Osteoblast (primary cell): ENCODE results near the gene EML4. TPM values are rescaled to one million over a fixed set of nuclear protein-coding genes. Genes with fewer than 3 reads are reported as not detected.

Source experiments
- DNase-seq: peaks from one replicate; pipeline ENCODE4 v3.0.0; 2011; ENCODE audit warnings: low spot score, mixed read lengths; ENCODE audit not compliant: insufficient read length; ENCODE audit errors: missing footprints
- H2AFZ ChIP-seq: 2 replicates; pipeline ENCODE4 v1.6.0; 2011; ENCODE audit warnings: mild to moderate bottlenecking, low read length
- H3K27ac ChIP-seq: 2 replicates; pipeline ENCODE4 v1.5.1; 2011; ENCODE audit warnings: mild to moderate bottlenecking, low read depth, low read length, moderate library complexity
- H3K27me3 ChIP-seq: 2 replicates; pipeline ENCODE4 v1.6.0; 2012; ENCODE audit warnings: mild to moderate bottlenecking, control low read depth, inconsistent platforms, low read length, moderate library complexity; ENCODE audit not compliant: insufficient read depth
- H3K36me3 ChIP-seq: 2 replicates; pipeline ENCODE4 v1.5.1; 2011; ENCODE audit warnings: mild to moderate bottlenecking, low read length, control low read depth, moderate library complexity; ENCODE audit not compliant: insufficient read depth
- H3K4me1 ChIP-seq: 2 replicates; pipeline ENCODE4 v1.5.1; 2011; ENCODE audit warnings: mild to moderate bottlenecking, low read length, control low read depth, moderate library complexity; ENCODE audit not compliant: insufficient read depth
- H3K4me2 ChIP-seq: 2 replicates; pipeline ENCODE4 v1.6.0; 2011; ENCODE audit warnings: mild to moderate bottlenecking, low read length; ENCODE audit not compliant: insufficient read depth
- H3K4me3 ChIP-seq: fragments of 200-600 bp; sonication (generic); 3 replicates; pipeline ENCODE4 v1.5.1; 2012; ENCODE audit warnings: mild to moderate bottlenecking, low read length, inconsistent platforms; ENCODE audit not compliant: insufficient read depth
- H3K79me2 ChIP-seq: 2 replicates; pipeline ENCODE4 v1.6.0; 2012; ENCODE audit warnings: mild to moderate bottlenecking, low read length, control low read depth, inconsistent platforms; ENCODE audit not compliant: insufficient read depth
- H3K9me3 ChIP-seq: 2 replicates; pipeline ENCODE4 v1.5.1; 2011; ENCODE audit warnings: low read depth, low read length, control low read depth
- H4K20me1 ChIP-seq: 2 replicates; pipeline ENCODE4 v1.6.0; 2012; ENCODE audit warnings: mild to moderate bottlenecking, low read length, control low read depth; ENCODE audit not compliant: insufficient read depth
- CTCF ChIP-seq: IDR thresholded peaks from 2 replicates; pipeline ENCODE4 v1.5.1; 2011; ENCODE audit warnings: mild to moderate bottlenecking, low read depth, low read length, moderate library complexity; ENCODE audit errors: extremely low read depth
- total RNA-seq: library from RNA; depleted of rRNA; stranded (reverse); fragments of >200 nt; gene quantifications from 2 replicates; pipeline ENCODE4 v1.2.3, GENCODE V29; 2012

Gene EML4
- total RNA-seq, 1 donor = 91.9 TPM

- DNase-seq = no peak
- no peaks in the 10 kb centered on the region for H3K9me3 ChIP-seq
- H3K79me2 ChIP-seq = peaks cover 75% of the 10 kb centered on the region
- H3K4me3 ChIP-seq = no peak overlapping the region
- no peaks in the 10 kb centered on the region for H3K36me3 ChIP-seq
- H3K4me2 ChIP-seq = no peak overlapping the region
- peaks cover 23% of the 10 kb centered on the region for H3K4me1 ChIP-seq
- no peak for TF ChIP-seq CTCF
- no peak overlapping the region for H3K27ac ChIP-seq
- H4K20me1 ChIP-seq = peaks cover 3% of the 10 kb centered on the region
- H2AFZ ChIP-seq = no peak overlapping the region
- no peaks in the 10 kb centered on the region for H3K27me3 ChIP-seq
Measured at GRCh38 chr2:42219160-42219559, 50.0 kb downstream of the EML4 start.

GRCh38 chr2:42220566-42220965, 51.4 kb downstream of the EML4 start:
- H3K27ac ChIP-seq = no peak overlapping the region
- no peak overlapping the region for H2AFZ ChIP-seq
- H3K4me3 ChIP-seq = no peak overlapping the region
- peaks cover 26% of the 10 kb centered on the region for H3K4me1 ChIP-seq
- H4K20me1 ChIP-seq = peaks cover 7% of the 10 kb centered on the region
- peaks cover 82% of the 10 kb centered on the region for H3K79me2 ChIP-seq
- DNase-seq = no peak
- TF ChIP-seq CTCF = no peak
- no peak overlapping the region for H3K4me2 ChIP-seq
- H3K27me3 ChIP-seq = no peaks in the 10 kb centered on the region
- no peaks in the 10 kb centered on the region for H3K36me3 ChIP-seq
- no peaks in the 10 kb centered on the region for H3K9me3 ChIP-seq

GRCh38 chr2:42223067-42223854, 54.1 kb downstream of the EML4 start:
- Histone ChIP-seq H3K79me2 (peaks cover 78% of the 10 kb centered on the region), H3K4me1 (peaks cover 16% of the 10 kb centered on the region), H3K36me3 (no peaks in the 10 kb centered on the region), H3K27me3 (no peaks in the 10 kb centered on the region), H3K4me3 (no peak overlapping the region), H3K27ac (peak overlapping the region; percentile 78), H3K4me2 (peak overlapping the region; percentile 35), H2AFZ (no peak overlapping the region), H4K20me1 (peaks cover 10% of the 10 kb centered on the region), H3K9me3 (no peaks in the 10 kb centered on the region)
- DNase-seq = no peak
- TF ChIP-seq CTCF = no peak

GRCh38 chr2:42223855-42224268, 54.7 kb downstream of the EML4 start:
- Histone ChIP-seq H3K27ac (peak overlapping the region; percentile 78), H3K79me2 (peaks cover 74% of the 10 kb centered on the region)

More at GRCh38 chr2:42223855-42224268, 54.7 kb downstream of the EML4 start:
- H4K20me1 ChIP-seq = peaks cover 10% of the 10 kb centered on the region
- H3K9me3 ChIP-seq = no peaks in the 10 kb centered on the region
- no peaks in the 10 kb centered on the region for H3K36me3 ChIP-seq
- peak; percentile 43 for DNase-seq
- H3K27me3 ChIP-seq = no peaks in the 10 kb centered on the region
- H3K4me2 ChIP-seq = peak overlapping the region; percentile 35
- peaks cover 16% of the 10 kb centered on the region for H3K4me1 ChIP-seq
- H2AFZ ChIP-seq = no peak overlapping the region
- TF ChIP-seq CTCF = no peak
- H3K4me3 ChIP-seq = no peak overlapping the region
